SK-N-SH (cell line): ENCODE measurements around the gene PITPNM3. TPM values are rescaled to one million over a fixed set of nuclear protein-coding genes. Genes with fewer than 3 reads are reported as not detected.

Experiments used
- CTCF ChIA-PET: fragments of 300-600, 350-600 bp; formaldehyde crosslinking; extraction: SDS; loops from one replicate; lab custom pipeline; 2021; lab: Yijun Ruan, JAX
- POLR2A ChIA-PET: fragments of 350-600 bp; sonication (Branson Sonifier 250); formaldehyde crosslinking; extraction: SDS; loops from one replicate; lab custom pipeline; 2020; ENCODE audit warnings: antibody characterized with exemption, inconsistent platforms; lab: Yijun Ruan, JAX
- DNase-seq: peaks from one replicate; pipeline ENCODE4 v3.0.0; 2012
- H2AFZ ChIP-seq: fragments of 200-600 bp; sonication (generic); 2 replicates; pipeline ENCODE4 v1.8.1; 2016; ENCODE audit warnings: antibody characterized with exemption, mild to moderate bottlenecking, low read depth
- H3F3A ChIP-seq: fragments of 200-600 bp; sonication (generic); replicated peaks from 2 replicates; pipeline ENCODE3; 2016; ENCODE audit warnings: antibody characterized with exemption, mild to moderate bottlenecking; ENCODE audit not compliant: insufficient read depth
- H3K27ac ChIP-seq, 2 experiments: fragments of 200-500 bp in 1 of 2; fragments of 200-600 bp in 1 of 2; sonication (Bioruptor generic) in 1 of 2; sonication (generic), shearing (Covaris generic) in 1 of 2; 2 replicates each; pipeline versions ENCODE4 v1.5.1 to v1.6.1; 2014 to 2016; ENCODE audit warnings: low read depth in 2 of 2, inconsistent platforms in 1 of 2, low read length in 1 of 2, mild to moderate bottlenecking in 1 of 2, mixed read lengths in 1 of 2
- H3K27me3 ChIP-seq: fragments of 200-600 bp; sonication (generic), shearing (Covaris generic); 2 replicates; pipeline ENCODE4 v1.6.1; 2016; ENCODE audit warnings: mixed run types; ENCODE audit not compliant: insufficient read depth
- H3K36me3 ChIP-seq, 2 experiments: fragments of 200-500 bp in 1 of 2; fragments of 200-600 bp in 1 of 2; sonication (Bioruptor generic) in 1 of 2; sonication (generic) in 1 of 2; replicated peaks in 1 of 2; 2 replicates each; pipeline versions ENCODE3 to v1.5.1; 2014 to 2016; ENCODE audit warnings: low read length in 1 of 2, mild to moderate bottlenecking in 1 of 2; ENCODE audit not compliant: insufficient read depth in 2 of 2, control insufficient read depth in 1 of 2
- H3K4me1 ChIP-seq, 2 experiments: fragments of 200-500 bp in 1 of 2; fragments of 200-600 bp in 1 of 2; sonication (Bioruptor generic) in 1 of 2; sonication (generic), shearing (Covaris generic) in 1 of 2; 2 replicates each; pipeline versions ENCODE4 v1.5.1 to v1.6.1; 2014 to 2016; ENCODE audit warnings: low read depth in 1 of 2, low read length in 1 of 2, mixed run types in 1 of 2; ENCODE audit not compliant: insufficient read depth in 2 of 2, control insufficient read depth in 1 of 2
- H3K4me2 ChIP-seq: fragments of 200-600 bp; sonication (generic), shearing (Covaris generic); 2 replicates; pipeline ENCODE4 v1.6.1; 2017; ENCODE audit warnings: mixed run types
- H3K4me3 ChIP-seq, 2 experiments: fragments of 200-500 bp in 1 of 2; fragments of 200-600 bp in 1 of 2; sonication (Bioruptor generic) in 1 of 2; sonication (generic), shearing (Covaris generic) in 1 of 2; 2 replicates each; pipeline versions ENCODE4 v1.5.1 to v1.8.1; 2014 to 2016; ENCODE audit warnings: low read depth in 2 of 2, inconsistent platforms in 1 of 2, low read length in 1 of 2, mild to moderate bottlenecking in 1 of 2, mixed read lengths in 1 of 2, moderate library complexity in 1 of 2
- H3K79me2 ChIP-seq: fragments of 200-600 bp; sonication (generic); 2 replicates; pipeline ENCODE4 v1.8.1; 2017; ENCODE audit warnings: mild to moderate bottlenecking; ENCODE audit not compliant: insufficient read depth
- H3K9ac ChIP-seq: fragments of 200-600 bp; sonication (generic); 2 replicates; pipeline ENCODE4 v1.6.1; 2017; ENCODE audit warnings: mixed run types
- H3K9me2 ChIP-seq: fragments of 200-600 bp; sonication (generic); 2 replicates; pipeline ENCODE4 v1.6.1; 2017; ENCODE audit warnings: mixed run types
- H3K9me3 ChIP-seq: fragments of 200-600 bp; sonication (generic); 2 replicates; pipeline ENCODE4 v1.6.1; 2017; ENCODE audit warnings: mixed run types, mild to moderate bottlenecking, moderate library complexity
- H4K20me1 ChIP-seq: fragments of 200-600 bp; sonication (generic); 2 replicates; pipeline ENCODE4 v1.6.1; 2017; ENCODE audit warnings: mild to moderate bottlenecking, mixed run types; ENCODE audit not compliant: insufficient read depth
- CHD2 ChIP-seq: fragments of 150-350 bp; IDR thresholded peaks from 2 replicates; pipeline ENCODE4 v1.6.1; 2018; ENCODE audit warnings: low read length; ENCODE audit not compliant: partially characterized antibody
- ELF1 ChIP-seq: IDR thresholded peaks from 2 replicates; pipeline ENCODE4 v1.4.0; 2012
- EZH2phosphoT487 ChIP-seq: fragments of 200-600 bp; sonication (generic); IDR thresholded peaks from 2 replicates; pipeline ENCODE4 v1.6.1; 2017; ENCODE audit warnings: low read depth, mixed run types, mild to moderate bottlenecking, antibody characterized with exemption, moderate library complexity, borderline replicate concordance
- FOXM1 ChIP-seq: IDR thresholded peaks from 2 replicates; pipeline ENCODE4 v1.4.0; 2012; ENCODE audit warnings: low read depth, mild to moderate bottlenecking
- GABPA ChIP-seq: IDR thresholded peaks from 2 replicates; pipeline ENCODE4 v1.4.0; 2012; ENCODE audit warnings: low read depth, mild to moderate bottlenecking
- MXI1 ChIP-seq: IDR thresholded peaks from 2 replicates; pipeline ENCODE4 v1.6.1; 2012; ENCODE audit warnings: mild to moderate bottlenecking, low read depth, low read length, improper control_type of control experiment
- NFIC ChIP-seq: IDR thresholded peaks from 2 replicates; pipeline ENCODE4 v1.4.0; 2012; ENCODE audit warnings: borderline replicate concordance
- RFX5 ChIP-seq: IDR thresholded peaks from 2 replicates; pipeline ENCODE4 v1.6.1; 2012; ENCODE audit warnings: mild to moderate bottlenecking, improper control_type of control experiment, low read length
- YY1 ChIP-seq: IDR thresholded peaks from 2 replicates; pipeline ENCODE4 v1.4.0; 2012; ENCODE audit warnings: low read depth, mild to moderate bottlenecking
- WGBS: methylation state at CpG from one replicate; pipeline ENCODE4 v1.1.6; 2017; ENCODE audit warnings: low lambda C conversion rate; 5-methylcytosine and 5-hydroxymethylcytosine counted together
- polyA plus RNA-seq, 3 experiments: library from polyadenylated mRNA; depleted of rRNA; stranded (reverse); fragments of >200 nt; gene quantifications; 2 replicates each; pipeline ENCODE4 v1.2.3, GENCODE V29; 2012
- TF ChIP-seq, protein P1 (sequence below): fragments of 200-600 bp; sonication (generic); IDR thresholded peaks from 2 replicates; pipeline ENCODE4 v1.6.1; 2017; ENCODE audit warnings: antibody characterized with exemption, mild to moderate bottlenecking, moderate library complexity
- TF ChIP-seq, protein P2 (sequence below): IDR thresholded peaks from 2 replicates; pipeline ENCODE4 v1.4.0; 2012; ENCODE audit warnings: low read depth, borderline replicate concordance

PITPNM3 gene
- polyA plus RNA-seq, 1 of the 3 experiments (the other 2 are of a cell fraction), result 0.82 TPM

DNA sequence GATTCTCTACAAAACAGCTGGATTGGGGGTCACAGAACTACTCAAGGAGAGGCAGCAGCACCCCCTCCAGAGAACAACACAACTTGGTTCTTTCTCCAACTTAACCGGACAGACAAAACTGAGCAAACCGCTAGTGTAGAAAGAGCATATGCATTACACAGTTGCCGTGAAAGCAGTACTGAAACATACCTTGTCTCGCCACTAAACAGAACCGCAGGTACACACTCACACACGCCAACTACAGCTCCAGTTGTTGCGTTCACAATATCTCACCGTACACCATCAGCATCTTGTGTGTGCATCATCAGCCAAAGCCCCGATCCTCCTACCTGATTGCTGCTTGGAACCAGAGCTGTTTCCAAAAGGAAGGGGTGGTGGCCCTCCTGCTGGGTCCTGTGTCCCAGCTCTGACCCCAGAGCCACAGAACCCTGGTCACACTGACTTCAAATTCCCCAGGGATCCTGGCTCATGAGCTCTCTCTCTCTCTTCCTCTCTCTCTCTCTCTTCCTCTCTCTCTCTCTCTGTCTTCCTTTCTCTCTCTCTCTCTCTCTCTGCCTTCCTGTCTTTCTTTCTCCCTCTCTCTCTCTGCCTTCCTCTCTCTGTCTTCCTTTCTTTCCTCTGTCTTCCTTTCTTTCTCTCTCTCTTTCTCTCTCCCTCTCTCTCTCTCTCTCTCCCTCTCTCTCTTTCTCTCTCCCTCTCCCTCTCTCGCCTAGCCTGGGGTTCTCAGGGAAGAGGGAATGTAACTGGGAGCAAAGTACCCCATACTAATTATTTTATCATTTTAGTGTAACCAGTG is 103.7 kb downstream of the PITPNM3 start (continued):
- TF ChIP-seq, protein P1, sequence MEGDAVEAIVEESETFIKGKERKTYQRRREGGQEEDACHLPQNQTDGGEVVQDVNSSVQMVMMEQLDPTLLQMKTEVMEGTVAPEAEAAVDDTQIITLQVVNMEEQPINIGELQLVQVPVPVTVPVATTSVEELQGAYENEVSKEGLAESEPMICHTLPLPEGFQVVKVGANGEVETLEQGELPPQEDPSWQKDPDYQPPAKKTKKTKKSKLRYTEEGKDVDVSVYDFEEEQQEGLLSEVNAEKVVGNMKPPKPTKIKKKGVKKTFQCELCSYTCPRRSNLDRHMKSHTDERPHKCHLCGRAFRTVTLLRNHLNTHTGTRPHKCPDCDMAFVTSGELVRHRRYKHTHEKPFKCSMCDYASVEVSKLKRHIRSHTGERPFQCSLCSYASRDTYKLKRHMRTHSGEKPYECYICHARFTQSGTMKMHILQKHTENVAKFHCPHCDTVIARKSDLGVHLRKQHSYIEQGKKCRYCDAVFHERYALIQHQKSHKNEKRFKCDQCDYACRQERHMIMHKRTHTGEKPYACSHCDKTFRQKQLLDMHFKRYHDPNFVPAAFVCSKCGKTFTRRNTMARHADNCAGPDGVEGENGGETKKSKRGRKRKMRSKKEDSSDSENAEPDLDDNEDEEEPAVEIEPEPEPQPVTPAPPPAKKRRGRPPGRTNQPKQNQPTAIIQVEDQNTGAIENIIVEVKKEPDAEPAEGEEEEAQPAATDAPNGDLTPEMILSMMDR, result no peak
- TF ChIP-seq, protein P2, sequence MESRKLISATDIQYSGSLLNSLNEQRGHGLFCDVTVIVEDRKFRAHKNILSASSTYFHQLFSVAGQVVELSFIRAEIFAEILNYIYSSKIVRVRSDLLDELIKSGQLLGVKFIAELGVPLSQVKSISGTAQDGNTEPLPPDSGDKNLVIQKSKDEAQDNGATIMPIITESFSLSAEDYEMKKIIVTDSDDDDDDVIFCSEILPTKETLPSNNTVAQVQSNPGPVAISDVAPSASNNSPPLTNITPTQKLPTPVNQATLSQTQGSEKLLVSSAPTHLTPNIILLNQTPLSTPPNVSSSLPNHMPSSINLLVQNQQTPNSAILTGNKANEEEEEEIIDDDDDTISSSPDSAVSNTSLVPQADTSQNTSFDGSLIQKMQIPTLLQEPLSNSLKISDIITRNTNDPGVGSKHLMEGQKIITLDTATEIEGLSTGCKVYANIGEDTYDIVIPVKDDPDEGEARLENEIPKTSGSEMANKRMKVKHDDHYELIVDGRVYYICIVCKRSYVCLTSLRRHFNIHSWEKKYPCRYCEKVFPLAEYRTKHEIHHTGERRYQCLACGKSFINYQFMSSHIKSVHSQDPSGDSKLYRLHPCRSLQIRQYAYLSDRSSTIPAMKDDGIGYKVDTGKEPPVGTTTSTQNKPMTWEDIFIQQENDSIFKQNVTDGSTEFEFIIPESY, result no peak
- TF ChIP-seq NFIC, result no peak

DNA sequence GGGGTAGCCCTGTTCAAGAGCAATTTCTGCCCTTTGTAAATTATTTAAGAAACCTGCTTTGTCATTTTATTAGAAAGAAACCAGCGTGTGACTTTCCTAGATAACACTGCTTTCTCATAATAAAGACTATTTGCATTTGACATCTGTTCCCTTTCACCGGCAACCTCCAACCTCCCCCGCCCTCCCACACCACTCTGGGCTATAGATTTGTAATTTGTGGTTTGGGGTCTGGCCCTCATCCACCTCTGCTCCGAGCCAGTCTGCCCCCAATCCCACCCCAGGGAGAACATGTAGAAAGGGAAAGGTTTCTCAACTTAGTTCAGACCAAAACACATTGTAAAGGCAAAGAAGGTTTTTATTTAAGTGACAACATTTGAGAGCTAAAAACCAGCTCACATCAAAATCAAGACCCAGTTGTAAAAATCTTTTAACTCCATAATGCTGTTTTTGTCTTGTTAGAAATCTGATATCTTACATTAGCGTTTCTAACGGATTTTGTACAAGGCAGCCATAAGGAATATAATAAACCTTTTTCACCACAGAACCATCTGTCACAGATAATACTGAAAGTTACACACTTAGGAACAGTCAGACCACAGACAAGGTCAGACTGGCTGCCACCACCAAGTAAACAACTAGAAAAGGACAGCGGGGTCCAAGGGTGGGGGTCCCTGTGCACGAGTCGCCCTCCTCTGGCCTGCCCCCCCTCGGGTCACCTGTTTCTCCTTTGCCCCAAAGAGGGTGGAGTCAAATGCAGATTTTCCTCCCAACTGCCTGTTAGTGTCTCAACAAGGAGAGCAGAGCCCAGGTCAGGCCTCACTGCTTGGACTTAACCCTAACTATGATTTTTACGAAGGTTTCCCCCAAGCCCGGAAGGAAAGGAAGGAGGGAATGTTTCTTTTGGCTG is 105.2 kb downstream of the PITPNM3 start:
- no peak for DNase-seq
- no peak overlapping the region for H3K4me3 ChIP-seq
- no peak overlapping the region for H2AFZ ChIP-seq
- no peaks in the 10 kb centered on the region for H3K9me2 ChIP-seq
- peaks cover 0 to 17% of the 10 kb centered on the region in 2 experiments; a peak in 1 of 4 replicates for H3K4me1 ChIP-seq
- no peaks in the 10 kb centered on the region for H3K9me3 ChIP-seq
- H3K27me3 ChIP-seq, result no peaks in the 10 kb centered on the region
- no peak overlapping the region for H3K4me2 ChIP-seq
- ChIA-PET POLR2A (no interaction called here), CTCF (interaction anchor here (1.0 kb wide), 1 partner anchor 22 kb away, joined by 4 read pairs; no protein-coding TSS in a partner anchor)
- H4K20me1 ChIP-seq, result no peaks in the 10 kb centered on the region
- peaks cover 3% of the 10 kb centered on the region; the same call in 1 of the 2 replicates for H3K79me2 ChIP-seq
- H3F3A ChIP-seq, result no peaks in the 10 kb centered on the region
- H3K9ac ChIP-seq, result no peak overlapping the region
- H3K27ac ChIP-seq, result no peak overlapping the region
- 80% methylated on average over 12 of the region's 12 CpGs for WGBS
- no peak for TF ChIP-seq MXI1
- no peak for TF ChIP-seq RFX5
- TF ChIP-seq FOXM1, result no peak
- TF ChIP-seq EZH2phosphoT487, result no peak
- TF ChIP-seq ELF1, result no peak
- no peak for TF ChIP-seq GABPA
- TF ChIP-seq YY1, result no peak
- TF ChIP-seq CHD2, result no peak
- H3K36me3 ChIP-seq, result peaks cover 0 to 11% of the 10 kb centered on the region in 2 experiments
